Uterus (tissue), 2 donors: ENCODE data around the gene IFT20.

ENCODE experiments used
- CTCF ChIP-seq, 4 experiments: fragments of 200-600 bp in 2 of 4; fragments of 450-650 bp in 2 of 4; sonication (generic) in 2 of 4; IDR thresholded peaks; one replicate each; pipeline ENCODE4 v1.5.1; 2016 to 2019; ENCODE audit warnings: antibody characterized with exemption in 4 of 4, mild to moderate bottlenecking in 2 of 4, moderate library complexity in 1 of 4
- POLR2A ChIP-seq, 2 donors: fragments of 450-650 bp; IDR thresholded peaks; one replicate each; pipeline ENCODE4 v1.6.1; 2016; ENCODE audit warnings: antibody characterized with exemption in 2 of 2, mild to moderate bottlenecking in 1 of 2, moderate library complexity in 1 of 2

GRCh38 chr17:28291780-28292330, 43.4 kb downstream of the IFT20 start:
- no peak for TF ChIP-seq CTCF (IDR thresholded peaks at IDR 0.05)
- TF ChIP-seq POLR2A (IDR thresholded peaks at IDR 0.05): no peak
